ENCODE measurements around the gene S100PBP.
A peak's percentile ranks its signal among the peaks of the same experiment; 100 is the strongest.

The S100PBP gene

DNA sequence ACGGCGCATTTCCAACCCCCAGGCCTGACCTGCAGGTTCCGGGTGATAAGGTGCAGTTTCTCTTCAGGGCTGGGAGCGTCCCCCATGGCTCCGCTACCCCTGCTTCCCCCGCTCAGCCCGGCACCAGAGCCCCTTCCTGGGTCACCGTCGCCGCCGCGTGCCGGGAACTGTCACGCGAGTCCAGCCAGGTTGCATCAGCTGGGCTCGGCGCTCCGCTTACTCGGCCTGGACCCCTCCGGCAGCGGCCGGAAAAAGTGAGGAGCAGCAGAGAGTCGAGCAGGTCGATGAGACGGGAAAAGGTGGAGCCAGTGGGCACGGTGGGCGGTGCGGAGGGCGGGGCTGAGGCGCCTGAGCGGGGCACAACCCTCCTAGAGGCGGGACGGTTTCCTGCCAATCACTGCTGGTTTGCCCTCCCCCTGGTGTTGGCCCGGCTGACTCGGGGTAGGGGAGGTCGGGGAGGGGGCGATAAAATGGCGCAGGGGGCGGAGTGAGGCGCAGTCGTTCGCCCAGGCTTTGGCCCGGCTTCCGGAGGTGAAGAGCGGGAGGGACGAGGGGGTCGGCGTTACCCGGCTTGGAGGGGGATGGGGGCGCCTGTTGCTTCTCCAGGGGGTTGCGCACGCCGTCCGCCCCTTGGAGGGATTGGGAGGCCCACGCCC lies at the start of gene S100PBP, which contains the start of gene YARS1:
Gene S100PBP (plus strand): TSS at position 495 of the 656 bp plus-strand sequence. CDS start 8,447 bp downstream, outside the sequence.
Gene YARS1 (minus strand): TSS at position 200 of the 656 bp plus-strand sequence. CDS start 114 bp downstream, at position 86.
- FAIRE-seq (no peak), DNase-seq (ENCODE audit: insufficient read length, low spot score) (peak; percentile 92)
- TF ChIP-seq, protein P1, sequence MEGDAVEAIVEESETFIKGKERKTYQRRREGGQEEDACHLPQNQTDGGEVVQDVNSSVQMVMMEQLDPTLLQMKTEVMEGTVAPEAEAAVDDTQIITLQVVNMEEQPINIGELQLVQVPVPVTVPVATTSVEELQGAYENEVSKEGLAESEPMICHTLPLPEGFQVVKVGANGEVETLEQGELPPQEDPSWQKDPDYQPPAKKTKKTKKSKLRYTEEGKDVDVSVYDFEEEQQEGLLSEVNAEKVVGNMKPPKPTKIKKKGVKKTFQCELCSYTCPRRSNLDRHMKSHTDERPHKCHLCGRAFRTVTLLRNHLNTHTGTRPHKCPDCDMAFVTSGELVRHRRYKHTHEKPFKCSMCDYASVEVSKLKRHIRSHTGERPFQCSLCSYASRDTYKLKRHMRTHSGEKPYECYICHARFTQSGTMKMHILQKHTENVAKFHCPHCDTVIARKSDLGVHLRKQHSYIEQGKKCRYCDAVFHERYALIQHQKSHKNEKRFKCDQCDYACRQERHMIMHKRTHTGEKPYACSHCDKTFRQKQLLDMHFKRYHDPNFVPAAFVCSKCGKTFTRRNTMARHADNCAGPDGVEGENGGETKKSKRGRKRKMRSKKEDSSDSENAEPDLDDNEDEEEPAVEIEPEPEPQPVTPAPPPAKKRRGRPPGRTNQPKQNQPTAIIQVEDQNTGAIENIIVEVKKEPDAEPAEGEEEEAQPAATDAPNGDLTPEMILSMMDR (IDR thresholded peaks at IDR 0.05; ENCODE audit: insufficient read depth, missing control alignments), result no peak

DNA sequence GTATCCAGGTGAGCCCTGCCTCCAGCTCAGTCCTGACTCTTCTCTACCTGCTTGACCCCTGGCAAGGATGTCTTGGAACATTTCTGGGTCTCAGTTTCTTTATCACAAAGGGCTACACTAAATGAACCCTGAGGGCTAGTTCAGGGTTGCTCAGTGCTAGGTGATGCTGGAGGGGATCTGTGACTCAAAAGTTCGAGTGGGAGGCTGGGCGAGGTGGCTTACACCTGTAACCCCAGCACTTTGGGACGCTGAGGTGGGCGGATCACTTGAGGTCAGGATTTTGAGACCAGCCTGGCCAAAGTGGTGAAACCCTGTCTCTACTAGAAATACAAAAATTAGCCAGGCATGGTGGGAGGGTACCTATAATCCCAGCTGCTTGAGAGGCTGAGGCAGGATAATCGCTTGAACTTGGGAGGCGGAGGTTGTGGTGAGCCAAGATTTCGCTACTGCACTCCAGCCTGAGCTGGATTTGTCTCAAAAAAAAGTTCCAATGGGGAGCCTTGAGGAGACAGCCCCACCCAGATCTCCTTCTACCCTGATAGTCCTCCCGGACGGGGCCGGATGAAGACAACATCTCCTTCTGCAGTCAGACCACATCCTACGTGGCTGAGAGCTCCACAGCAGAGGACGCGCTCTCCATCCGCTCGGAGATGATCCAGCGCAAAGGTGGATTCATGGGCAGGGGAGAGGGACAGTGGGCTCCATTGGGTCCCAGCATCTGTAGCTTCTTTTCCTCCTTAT lies 49.2 kb upstream of the S100PBP start:
- FAIRE-seq (no peak), DNase-seq (ENCODE audit: insufficient read length, low spot score) (no peak)
- TF ChIP-seq, protein P1 (IDR thresholded peaks at IDR 0.05; ENCODE audit: insufficient read depth, missing control alignments), result no peak

DNA sequence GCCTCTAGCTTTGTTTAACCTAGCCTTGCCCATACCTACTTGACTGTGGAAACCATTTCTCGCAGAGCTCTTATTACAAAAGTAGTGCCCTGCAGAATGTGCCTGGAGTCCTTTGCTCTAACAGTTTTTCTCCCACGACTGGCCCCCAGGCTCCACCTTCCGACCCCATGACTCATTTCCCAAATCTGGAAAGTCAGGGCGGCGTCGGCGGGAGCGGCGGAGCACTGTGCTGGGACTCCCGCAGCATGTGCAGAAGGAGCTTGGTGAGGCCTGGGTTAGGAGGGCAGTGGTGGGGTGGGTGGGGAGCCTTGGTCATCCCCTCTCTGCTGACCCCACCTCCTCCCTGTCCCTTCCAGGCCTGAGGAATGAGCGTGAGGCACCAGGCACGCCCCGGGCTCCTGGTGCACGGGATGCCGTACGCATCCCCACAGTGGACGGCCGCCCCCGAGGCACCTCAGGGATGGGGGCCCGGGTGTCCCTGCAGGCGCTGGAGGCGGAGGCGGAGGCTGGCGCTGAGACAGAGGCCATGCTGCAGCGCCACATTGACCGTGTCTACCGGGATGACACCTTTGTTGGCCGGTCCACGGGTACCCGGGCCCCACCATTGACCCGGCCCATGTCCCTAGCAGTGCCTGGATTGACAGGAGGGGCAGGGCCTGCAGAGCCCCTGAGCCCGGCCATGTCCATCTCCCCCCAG lies 47.8 kb upstream of the S100PBP start:
- DNase-seq (ENCODE audit: insufficient read length, low spot score) (no peak), FAIRE-seq (no peak)
- TF ChIP-seq, protein P1 (IDR thresholded peaks at IDR 0.05; ENCODE audit: insufficient read depth, missing control alignments), result no peak

DNA sequence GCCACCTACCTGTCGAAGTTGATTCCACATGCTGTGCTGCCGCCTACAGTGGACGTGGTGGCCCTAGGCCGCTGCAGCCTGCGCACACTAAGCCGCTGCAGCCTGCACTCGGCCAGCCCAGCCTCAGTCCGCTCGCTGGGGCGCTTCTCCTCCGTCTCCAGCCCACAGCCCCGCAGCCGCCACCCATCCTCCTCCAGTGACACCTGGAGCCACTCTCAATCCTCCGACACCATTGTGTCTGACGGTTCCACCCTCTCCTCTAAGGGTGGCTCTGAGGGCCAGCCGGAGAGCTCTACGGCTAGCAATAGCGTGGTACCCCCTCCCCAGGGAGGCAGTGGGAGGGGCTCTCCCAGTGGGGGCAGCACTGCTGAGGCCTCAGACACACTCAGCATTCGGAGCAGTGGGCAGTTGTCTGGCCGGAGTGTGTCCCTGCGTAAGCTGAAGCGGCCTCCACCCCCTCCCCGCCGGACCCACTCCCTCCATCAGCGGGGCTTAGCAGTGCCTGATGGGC lies 47.2 kb upstream of the S100PBP start:
- FAIRE-seq (no peak), DNase-seq (ENCODE audit: insufficient read length, low spot score) (no peak)
- TF ChIP-seq, protein P1 (IDR thresholded peaks at IDR 0.05; ENCODE audit: insufficient read depth, missing control alignments), result no peak

DNA sequence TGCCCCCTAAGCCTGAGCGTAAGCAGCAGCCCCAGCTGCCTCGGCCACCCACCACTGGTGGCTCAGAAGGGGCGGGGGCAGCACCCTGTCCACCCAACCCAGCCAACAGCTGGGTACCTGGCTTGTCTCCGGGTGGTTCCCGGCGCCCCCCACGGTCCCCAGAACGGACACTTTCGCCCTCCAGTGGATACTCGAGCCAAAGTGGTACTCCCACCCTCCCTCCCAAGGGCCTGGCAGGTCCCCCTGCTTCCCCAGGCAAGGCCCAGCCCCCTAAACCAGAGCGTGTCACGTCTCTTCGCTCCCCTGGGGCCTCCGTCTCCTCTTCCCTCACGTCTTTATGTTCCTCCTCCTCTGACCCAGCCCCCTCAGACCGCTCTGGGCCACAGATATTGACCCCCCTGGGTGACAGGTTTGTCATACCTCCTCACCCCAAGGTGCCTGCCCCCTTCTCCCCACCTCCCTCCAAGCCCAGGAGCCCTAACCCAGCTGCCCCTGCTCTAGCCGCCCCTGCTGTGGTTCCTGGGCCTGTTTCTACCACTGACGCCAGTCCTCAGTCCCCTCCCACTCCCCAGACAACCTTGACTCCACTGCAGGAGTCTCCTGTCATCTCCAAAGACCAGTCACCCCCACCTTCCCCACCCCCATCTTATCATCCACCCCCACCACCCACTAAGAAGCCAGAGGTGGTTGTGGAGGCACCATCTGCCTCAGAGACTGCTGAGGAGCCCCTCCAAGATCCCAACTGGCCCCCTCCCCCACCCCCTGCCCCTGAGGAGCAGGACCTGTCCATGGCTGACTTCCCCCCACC lies 46.5 kb upstream of the S100PBP start:
- TF ChIP-seq, protein P1 (IDR thresholded peaks at IDR 0.05; ENCODE audit: insufficient read depth, missing control alignments), result no peak
- FAIRE-seq, result no peak
- no peak for DNase-seq (ENCODE audit: insufficient read length, low spot score)

DNA sequence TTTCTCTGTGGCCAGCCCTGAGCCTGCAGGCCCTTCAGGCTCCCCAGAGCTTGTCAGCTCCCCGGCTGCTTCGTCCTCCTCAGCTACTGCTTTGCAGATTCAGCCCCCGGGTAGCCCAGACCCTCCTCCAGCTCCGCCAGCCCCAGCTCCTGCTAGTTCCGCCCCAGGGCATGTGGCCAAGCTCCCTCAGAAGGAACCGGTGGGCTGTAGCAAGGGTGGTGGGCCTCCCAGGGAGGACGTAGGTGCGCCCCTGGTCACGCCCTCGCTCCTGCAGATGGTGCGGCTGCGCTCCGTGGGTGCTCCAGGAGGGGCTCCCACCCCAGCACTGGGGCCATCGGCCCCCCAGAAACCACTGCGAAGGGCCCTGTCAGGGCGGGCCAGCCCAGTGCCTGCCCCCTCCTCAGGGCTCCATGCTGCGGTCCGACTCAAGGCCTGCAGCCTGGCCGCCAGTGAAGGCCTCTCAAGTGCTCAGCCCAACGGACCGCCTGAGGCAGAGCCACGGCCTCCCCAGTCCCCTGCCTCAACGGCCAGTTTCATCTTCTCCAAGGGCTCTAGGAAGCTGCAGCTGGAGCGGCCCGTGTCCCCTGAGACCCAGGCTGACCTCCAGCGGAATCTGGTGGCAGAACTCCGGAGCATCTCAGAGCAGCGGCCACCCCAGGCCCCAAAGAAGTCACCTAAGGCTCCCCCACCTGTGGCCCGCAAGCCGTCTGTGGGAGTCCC lies 45.7 kb upstream of the S100PBP start:
- TF ChIP-seq, protein P1 (IDR thresholded peaks at IDR 0.05; ENCODE audit: insufficient read depth, missing control alignments), result no peak
- no peak for DNase-seq (ENCODE audit: insufficient read length, low spot score)
- no peak for FAIRE-seq
